ENCODE results near the gene TNIP3.
"Not testable (repeated sequence)": the region's sequence is repeated elsewhere in the genome, so short reads cannot be mapped to it uniquely, and the experiment has no call there.

Gene TNIP3

GRCh38 chr4:121164291-121164690 lies at the start of gene TNIP3:
Gene TNIP3 (minus strand): TSS chr4:121164321. CDS start chr4:121164125, 196 bp downstream.
- DNase-seq (ENCODE audit: low read depth in 2 of 2) = no peak

GRCh38 chr4:121212806-121213205 lies 48.7 kb upstream of the TNIP3 start:
- DNase-seq (ENCODE audit: low read depth in 2 of 2) = no peak

GRCh38 chr4:121209171-121209570 lies 45.0 kb upstream of the TNIP3 start:
- DNase-seq (ENCODE audit: low read depth in 2 of 2) = no peak

GRCh38 chr4:121208244-121209007 lies 44.3 kb upstream of the TNIP3 start:
- no peak for DNase-seq (ENCODE audit: low read depth in 2 of 2)

GRCh38 chr4:121205777-121206176 lies 41.7 kb upstream of the TNIP3 start:
- DNase-seq (ENCODE audit: low read depth in 2 of 2) = not testable (repeated sequence)

- DNase-seq (ENCODE audit: low read depth in 2 of 2) = no peak
Measured at GRCh38 chr4:121200795-121201472, 36.8 kb upstream of the TNIP3 start.

GRCh38 chr4:121199742-121200561 lies 35.8 kb upstream of the TNIP3 start:
- no peak for DNase-seq (ENCODE audit: low read depth in 2 of 2)

- DNase-seq (ENCODE audit: low read depth in 2 of 2) = no peak
Measured at GRCh38 chr4:121198251-121198650, 34.1 kb upstream of the TNIP3 start.

GRCh38 chr4:121195649-121196048 lies 31.5 kb upstream of the TNIP3 start:
- no peak for DNase-seq (ENCODE audit: low read depth in 2 of 2)

- no peak for DNase-seq (ENCODE audit: low read depth in 2 of 2)
Measured at GRCh38 chr4:121192480-121192879, 28.4 kb upstream of the TNIP3 start.

GRCh38 chr4:121192013-121192412 lies 27.9 kb upstream of the TNIP3 start:
- no peak for DNase-seq (ENCODE audit: low read depth in 2 of 2)

GRCh38 chr4:121191361-121191760 lies 27.2 kb upstream of the TNIP3 start:
- DNase-seq (ENCODE audit: low read depth in 2 of 2) = no peak

GRCh38 chr4:121190389-121190788 lies 26.3 kb upstream of the TNIP3 start:
- no peak for DNase-seq (ENCODE audit: low read depth in 2 of 2)

GRCh38 chr4:121189326-121190215 lies 25.4 kb upstream of the TNIP3 start:
- no peak for DNase-seq (ENCODE audit: low read depth in 2 of 2)

GRCh38 chr4:121187206-121187605 lies 23.1 kb upstream of the TNIP3 start:
- DNase-seq (ENCODE audit: low read depth in 2 of 2) = no peak

GRCh38 chr4:121185960-121186359 lies 21.8 kb upstream of the TNIP3 start:
- no peak for DNase-seq (ENCODE audit: low read depth in 2 of 2)

GRCh38 chr4:121183989-121184388 lies 19.9 kb upstream of the TNIP3 start:
- DNase-seq (ENCODE audit: low read depth in 2 of 2) = no peak

- no peak for DNase-seq (ENCODE audit: low read depth in 2 of 2)
Measured at GRCh38 chr4:121183361-121183760, 19.2 kb upstream of the TNIP3 start.

- no peak for DNase-seq (ENCODE audit: low read depth in 2 of 2)
Measured at GRCh38 chr4:121182296-121182695, 18.2 kb upstream of the TNIP3 start.

GRCh38 chr4:121181493-121181892 lies 17.4 kb upstream of the TNIP3 start:
- DNase-seq (ENCODE audit: low read depth in 2 of 2) = no peak

GRCh38 chr4:121180558-121180957 lies 16.4 kb upstream of the TNIP3 start:
- DNase-seq (ENCODE audit: low read depth in 2 of 2) = no peak

Measured in stimulated activated CD8-positive, alpha-beta memory T cell treated with anti-CD3 and anti-CD28 coated beads, Interleukin-7, amount 100 ng/mL, for 1 hour (primary cell).